ENCODE data around the gene DHRS4L2.
"Not testable (repeated sequence)": the region's sequence is repeated elsewhere in the genome, so short reads cannot be mapped to it uniquely, and the experiment has no call there.

DHRS4L2 gene

DNA sequence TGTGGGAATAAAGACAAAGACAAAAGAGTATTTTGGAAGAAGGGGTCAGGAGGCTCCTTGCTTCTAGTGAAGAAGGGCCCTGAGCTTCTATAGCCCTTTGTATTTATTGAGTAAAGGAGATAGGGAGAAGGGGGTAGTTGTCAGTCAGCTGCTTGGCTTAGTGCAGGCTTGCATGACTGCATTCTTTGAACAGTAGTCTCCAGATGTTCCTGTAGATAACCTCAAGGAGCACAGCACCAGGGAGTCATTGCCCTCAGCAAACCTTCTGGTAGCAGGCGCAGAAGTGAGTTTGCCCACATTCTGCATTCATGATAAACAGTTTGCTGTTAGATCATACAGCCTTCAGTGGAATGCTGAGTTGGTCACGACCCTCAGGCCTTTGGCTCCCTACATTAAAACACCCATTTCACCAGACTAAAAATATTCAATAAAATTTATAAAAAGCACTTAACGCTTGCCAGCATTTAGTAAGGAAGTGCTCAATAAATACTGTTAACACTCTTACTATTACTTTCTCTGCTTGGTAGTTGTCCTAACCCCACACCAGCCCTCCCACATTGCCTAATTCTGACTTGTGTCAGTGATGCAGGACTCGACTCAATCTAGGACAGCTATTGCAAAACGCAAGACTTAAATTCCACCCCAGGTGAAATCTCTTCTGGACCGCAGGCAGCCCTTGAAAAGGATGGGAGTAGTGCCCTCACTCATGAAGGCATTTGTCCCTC is 38.2 kb upstream of the DHRS4L2 start:
- no peak overlapping the region for H2AFZ ChIP-seq (ENCODE audit: low read depth)
- H3K27ac ChIP-seq: no peak overlapping the region
- no peaks in the 10 kb centered on the region for H3K27me3 ChIP-seq (ENCODE audit: insufficient read depth, low read depth)
- H3K36me3 ChIP-seq (ENCODE audit: insufficient read depth): no peaks in the 10 kb centered on the region
- TF ChIP-seq, protein P1, sequence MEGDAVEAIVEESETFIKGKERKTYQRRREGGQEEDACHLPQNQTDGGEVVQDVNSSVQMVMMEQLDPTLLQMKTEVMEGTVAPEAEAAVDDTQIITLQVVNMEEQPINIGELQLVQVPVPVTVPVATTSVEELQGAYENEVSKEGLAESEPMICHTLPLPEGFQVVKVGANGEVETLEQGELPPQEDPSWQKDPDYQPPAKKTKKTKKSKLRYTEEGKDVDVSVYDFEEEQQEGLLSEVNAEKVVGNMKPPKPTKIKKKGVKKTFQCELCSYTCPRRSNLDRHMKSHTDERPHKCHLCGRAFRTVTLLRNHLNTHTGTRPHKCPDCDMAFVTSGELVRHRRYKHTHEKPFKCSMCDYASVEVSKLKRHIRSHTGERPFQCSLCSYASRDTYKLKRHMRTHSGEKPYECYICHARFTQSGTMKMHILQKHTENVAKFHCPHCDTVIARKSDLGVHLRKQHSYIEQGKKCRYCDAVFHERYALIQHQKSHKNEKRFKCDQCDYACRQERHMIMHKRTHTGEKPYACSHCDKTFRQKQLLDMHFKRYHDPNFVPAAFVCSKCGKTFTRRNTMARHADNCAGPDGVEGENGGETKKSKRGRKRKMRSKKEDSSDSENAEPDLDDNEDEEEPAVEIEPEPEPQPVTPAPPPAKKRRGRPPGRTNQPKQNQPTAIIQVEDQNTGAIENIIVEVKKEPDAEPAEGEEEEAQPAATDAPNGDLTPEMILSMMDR (conservative IDR thresholded peaks at IDR 0.05; ENCODE audit: low read depth, low read length): no peak
- H3K4me3 ChIP-seq (IDR thresholded peaks at IDR 0.05; ENCODE audit: insufficient read depth, low read depth, low read length): no peak overlapping the region
- H3K4me2 ChIP-seq: no peak overlapping the region
- H4K20me1 ChIP-seq (ENCODE audit: insufficient read depth): no peaks in the 10 kb centered on the region
- H3K9ac ChIP-seq: no peak overlapping the region
- no peaks in the 10 kb centered on the region for H3K79me2 ChIP-seq (ENCODE audit: insufficient read depth, low read depth)
- H3K4me1 ChIP-seq (ENCODE audit: low read depth, poor library complexity, severe bottlenecking): no peaks in the 10 kb centered on the region

DNA sequence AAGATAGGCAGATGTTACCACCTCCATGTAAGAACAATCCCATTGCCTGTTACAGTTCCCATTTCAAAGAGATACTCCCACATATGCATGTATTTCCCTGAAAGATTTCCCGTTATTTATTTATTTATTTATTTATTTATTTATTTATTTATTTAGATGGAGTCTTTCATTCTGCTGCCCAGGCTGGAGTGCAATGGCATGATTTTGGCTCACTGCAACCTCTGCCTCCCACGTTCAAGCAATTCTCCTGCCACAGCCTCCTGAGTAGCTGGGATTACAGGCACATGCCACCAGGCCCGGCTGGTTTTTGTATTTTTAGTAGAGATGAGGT is 37.6 kb upstream of the DHRS4L2 start:
- H3K27ac ChIP-seq; H3K4me1 ChIP-seq (ENCODE audit: low read depth, poor library complexity, severe bottlenecking); H4K20me1 ChIP-seq (ENCODE audit: insufficient read depth); H3K27me3 ChIP-seq (ENCODE audit: insufficient read depth, low read depth); H3K9ac ChIP-seq; H3K4me3 ChIP-seq (IDR thresholded peaks at IDR 0.05; ENCODE audit: insufficient read depth, low read depth, low read length); H3K79me2 ChIP-seq (ENCODE audit: insufficient read depth, low read depth); H2AFZ ChIP-seq (ENCODE audit: low read depth); H3K36me3 ChIP-seq (ENCODE audit: insufficient read depth); H3K4me2 ChIP-seq: not testable (repeated sequence)

DNA sequence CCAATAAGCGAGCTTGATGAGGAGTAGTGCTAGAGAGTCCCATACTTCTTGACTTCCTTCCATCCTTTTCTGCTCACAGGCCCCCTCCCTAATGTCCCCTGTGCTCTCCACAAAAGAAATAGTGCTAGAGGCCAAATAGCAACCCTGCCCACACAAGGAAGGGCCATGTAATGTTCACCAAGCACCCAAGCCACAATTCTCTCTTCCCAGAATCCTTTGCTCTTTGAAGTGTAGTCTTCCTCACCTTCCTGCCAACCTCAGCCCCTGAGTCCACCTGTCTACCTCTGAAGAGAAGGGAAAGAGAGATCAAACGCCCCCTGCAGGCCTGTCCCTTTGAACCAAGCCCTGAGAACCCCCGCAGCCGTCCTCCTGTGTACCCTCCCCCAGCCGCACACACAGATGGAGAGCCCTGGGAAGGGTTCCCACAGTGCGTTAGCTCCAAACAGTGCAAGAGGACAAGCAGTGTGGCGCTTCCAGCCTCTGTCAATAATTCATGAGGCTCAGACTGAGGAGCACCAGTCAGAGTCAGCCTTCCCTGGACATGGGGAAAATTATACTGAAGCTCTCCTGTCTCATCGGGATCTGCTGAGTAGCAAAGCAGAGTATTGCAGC is 37.0 kb upstream of the DHRS4L2 start:
- no peaks in the 10 kb centered on the region for H3K27me3 ChIP-seq (ENCODE audit: insufficient read depth, low read depth)
- TF ChIP-seq, protein P1 (conservative IDR thresholded peaks at IDR 0.05; ENCODE audit: low read depth, low read length): no peak
- H4K20me1 ChIP-seq (ENCODE audit: insufficient read depth): no peaks in the 10 kb centered on the region
- no peaks in the 10 kb centered on the region for H3K36me3 ChIP-seq (ENCODE audit: insufficient read depth)
- no peak overlapping the region for H3K27ac ChIP-seq
- no peaks in the 10 kb centered on the region for H3K4me1 ChIP-seq (ENCODE audit: low read depth, poor library complexity, severe bottlenecking)
- H2AFZ ChIP-seq (ENCODE audit: low read depth): no peak overlapping the region
- no peak overlapping the region for H3K4me2 ChIP-seq
- no peak overlapping the region for H3K4me3 ChIP-seq (IDR thresholded peaks at IDR 0.05; ENCODE audit: insufficient read depth, low read depth, low read length)
- no peaks in the 10 kb centered on the region for H3K79me2 ChIP-seq (ENCODE audit: insufficient read depth, low read depth)
- no peak overlapping the region for H3K9ac ChIP-seq

DNA sequence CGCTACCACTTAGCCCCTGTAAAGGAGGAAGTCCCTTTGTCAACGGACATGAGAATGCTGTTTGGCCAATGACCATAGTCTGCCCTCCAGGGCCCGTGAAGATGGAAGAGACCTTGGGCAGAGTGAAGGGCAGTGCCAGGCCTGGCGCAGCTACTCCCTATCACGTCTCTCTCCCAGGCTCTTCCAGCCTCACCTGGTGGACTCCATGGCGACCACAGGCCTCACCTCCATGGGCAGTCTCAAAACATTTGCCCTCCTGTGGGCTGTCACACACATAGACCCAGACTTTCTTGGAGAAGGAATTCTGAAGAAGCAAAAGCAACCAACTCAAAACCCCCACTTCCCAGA is 35.6 kb upstream of the DHRS4L2 start:
- peak overlapping the region; percentile 60; the same call in 1 of the 2 replicates for H3K4me2 ChIP-seq
- not testable (repeated sequence) for H4K20me1 ChIP-seq (ENCODE audit: insufficient read depth); H3K4me3 ChIP-seq (IDR thresholded peaks at IDR 0.05; ENCODE audit: insufficient read depth, low read depth, low read length); H3K36me3 ChIP-seq (ENCODE audit: insufficient read depth); H3K4me1 ChIP-seq (ENCODE audit: low read depth, poor library complexity, severe bottlenecking); H3K27me3 ChIP-seq (ENCODE audit: insufficient read depth, low read depth); H3K79me2 ChIP-seq (ENCODE audit: insufficient read depth, low read depth)
- H2AFZ ChIP-seq (ENCODE audit: low read depth): peak overlapping the region; percentile 69
- H3K27ac ChIP-seq: 0 out of 2 replicates have a peak overlapping the region, but pooled peaks have one; percentile 45
- peak overlapping the region; percentile 62; the same call in 1 of the 2 replicates for H3K9ac ChIP-seq

DNA sequence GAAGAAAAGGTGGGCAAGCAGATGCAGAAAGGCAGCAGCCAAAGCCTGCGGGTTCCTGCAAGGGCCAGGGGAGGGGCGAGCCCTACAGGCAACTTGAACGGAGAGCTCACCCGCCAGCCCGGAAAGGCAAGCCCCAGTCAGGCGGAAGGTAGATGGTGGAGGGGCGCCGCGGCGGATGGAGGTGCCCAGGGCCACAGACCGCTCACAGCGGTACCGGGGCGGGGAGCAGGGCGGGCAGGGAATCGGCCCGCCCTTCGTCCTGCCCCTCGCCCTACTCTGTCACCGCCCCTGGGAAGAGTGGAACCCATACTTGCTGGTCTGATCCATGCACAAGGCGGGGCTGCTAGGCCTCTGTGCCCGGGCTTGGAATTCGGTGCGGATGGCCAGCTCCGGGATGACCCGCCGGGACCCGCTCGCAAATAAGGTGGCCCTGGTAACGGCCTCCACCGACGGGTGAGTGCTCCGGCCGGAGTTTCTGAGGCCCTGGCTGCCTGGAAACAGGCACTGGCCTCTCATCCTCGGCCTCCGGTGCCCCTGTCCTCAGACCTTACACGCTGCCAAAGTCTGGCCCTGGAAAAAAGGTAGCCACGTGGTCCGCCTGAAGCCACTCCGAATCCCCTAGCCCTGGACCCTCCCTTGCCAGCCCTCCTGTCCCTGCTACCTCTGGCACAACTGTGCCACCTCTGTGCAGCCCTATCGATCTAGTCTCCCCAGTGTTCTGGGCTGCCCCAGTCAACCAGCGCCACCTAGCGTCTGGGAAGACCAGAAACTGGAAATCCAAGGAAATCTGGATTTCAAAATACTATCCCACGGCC is 35.1 kb upstream of the DHRS4L2 start, which contains the start of gene DHRS4:
Gene DHRS4, plus strand, starts transcription at position 307 of the 815 bp plus-strand sequence. Its CDS starts 19 bp downstream, at position 326.
- H3K4me3 ChIP-seq (IDR thresholded peaks at IDR 0.05; ENCODE audit: insufficient read depth, low read depth, low read length): no peak within 1 kb of the TSS
- peak within 1 kb of the TSS; percentile 69 for H2AFZ ChIP-seq (ENCODE audit: low read depth)
- peak within 1 kb of the TSS; percentile 62; the same call in 1 of the 2 replicates for H3K9ac ChIP-seq
- no peaks in the 10 kb centered on the region for H4K20me1 ChIP-seq (ENCODE audit: insufficient read depth)
- H3K4me2 ChIP-seq: peak within 1 kb of the TSS; percentile 66
- H3K79me2 ChIP-seq (ENCODE audit: insufficient read depth, low read depth): no peaks in the 10 kb centered on the region
- no peaks in the 10 kb centered on the region for H3K36me3 ChIP-seq (ENCODE audit: insufficient read depth)
- peak within 1 kb of the TSS; percentile 45 for H3K27ac ChIP-seq
- TF ChIP-seq, protein P1 (conservative IDR thresholded peaks at IDR 0.05; ENCODE audit: low read depth, low read length): peak; percentile 92
- H3K27me3 ChIP-seq (ENCODE audit: insufficient read depth, low read depth): no peaks in the 10 kb centered on the region
- no peaks in the 10 kb centered on the region for H3K4me1 ChIP-seq (ENCODE audit: low read depth, poor library complexity, severe bottlenecking)
